ENCODE data around the gene STRA6. TPM values are rescaled to one million over a fixed set of nuclear protein-coding genes. Genes with fewer than 3 reads are reported as not detected.

Gene STRA6
- total RNA-seq, 4 donors from 2014 or later, result 0.19 TPM; not detected in 3

- no peak for TF ChIP-seq CTCF (IDR thresholded peaks at IDR 0.05)
- ATAC-seq (ENCODE audit: low FRiP score) (no peak), DNase-seq (ENCODE audit: low spot score) (no peak)
Observed at GRCh38 chr15:74207652-74208440, 5.3 kb upstream of the STRA6 start.

GRCh38 chr15:74206801-74207281 lies 4.3 kb upstream of the STRA6 start:
- no peak for TF ChIP-seq CTCF (IDR thresholded peaks at IDR 0.05)
- DNase-seq (ENCODE audit: low spot score) (no peak), ATAC-seq (ENCODE audit: low FRiP score) (no peak)

- no peak for DNase-seq (ENCODE audit: low spot score)
- no peak for ATAC-seq (ENCODE audit: low FRiP score)
- TF ChIP-seq CTCF (IDR thresholded peaks at IDR 0.05), result no peak
Observed at GRCh38 chr15:74205582-74205947, 3.0 kb upstream of the STRA6 start.

DNA sequence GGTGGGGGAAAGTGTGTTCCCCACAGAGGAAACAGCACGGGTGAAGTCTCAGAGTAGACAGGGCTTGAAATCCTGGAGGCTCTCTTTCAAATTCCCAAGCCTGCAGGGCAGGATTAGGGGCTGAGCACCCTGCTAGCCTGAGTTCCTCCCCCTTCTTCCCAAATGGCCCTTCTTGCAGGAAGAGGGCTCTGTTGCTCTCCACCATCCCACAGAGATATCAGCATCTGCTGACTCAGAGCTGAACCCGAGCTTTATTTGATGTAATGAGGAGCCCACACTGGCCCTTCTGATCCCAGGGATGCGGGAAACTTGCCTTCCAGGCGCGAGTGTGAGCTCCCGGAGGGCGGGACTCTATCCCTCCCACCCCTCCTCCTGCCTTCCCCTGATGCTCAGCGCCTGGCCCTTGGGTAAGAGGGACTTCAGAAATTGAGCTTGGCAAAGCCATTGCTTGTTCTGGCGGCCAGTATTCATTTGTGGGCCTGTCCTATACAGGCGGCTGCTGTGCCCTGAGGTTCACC lies 1.4 kb upstream of the STRA6 start:
- DNase-seq (ENCODE audit: low spot score) (no peak), ATAC-seq (ENCODE audit: low FRiP score) (no peak)
- TF ChIP-seq CTCF (IDR thresholded peaks at IDR 0.05), result no peak

DNA sequence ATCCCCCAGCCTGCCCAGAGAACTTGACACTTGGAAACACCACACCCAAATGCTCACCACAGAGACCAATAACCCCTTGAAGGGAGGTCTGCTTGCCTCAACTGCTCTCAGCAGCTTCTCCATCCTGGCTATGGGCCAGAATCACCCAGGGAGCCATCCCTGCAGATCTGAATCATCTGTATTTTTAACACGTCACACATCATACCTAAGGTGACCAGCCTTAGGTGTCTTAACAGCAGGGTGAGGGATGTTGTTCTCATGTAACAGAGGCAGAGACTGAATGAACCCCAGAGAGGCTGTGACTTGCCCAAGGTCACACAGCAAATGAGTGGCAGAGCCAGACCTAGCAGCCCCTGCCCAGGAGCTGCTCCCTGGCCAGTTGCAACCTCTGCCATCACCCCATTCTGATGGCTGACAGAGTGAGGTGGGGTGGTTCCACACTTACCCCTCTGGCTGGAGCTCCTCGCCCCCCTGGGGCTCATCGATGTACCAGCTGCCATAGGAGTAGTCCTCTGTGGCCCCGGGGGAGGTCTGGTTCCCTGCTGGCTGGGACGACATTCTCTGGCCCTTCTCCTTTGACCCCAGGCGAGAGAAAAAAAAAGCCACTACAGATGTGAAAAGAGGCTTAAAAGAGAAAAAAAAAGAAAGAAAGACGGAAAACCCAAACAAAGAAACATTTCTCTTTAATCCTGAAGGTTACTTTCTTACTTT lies 722 bp downstream of the STRA6 start:
- no peak for ATAC-seq (ENCODE audit: low FRiP score)

GRCh38 chr15:74200871-74201419 lies 1.6 kb downstream of the STRA6 start:
- no peak for TF ChIP-seq CTCF (IDR thresholded peaks at IDR 0.05)
- ATAC-seq (ENCODE audit: low FRiP score) (no peak), DNase-seq (ENCODE audit: low spot score) (no peak)

More for the DNA sequence above, 722 bp downstream of the STRA6 start:
- no peak for TF ChIP-seq CTCF (IDR thresholded peaks at IDR 0.05)
- DNase-seq (ENCODE audit: low spot score), result no peak
